ENCODE measurements around the gene RMRP.

The RMRP gene

GRCh38 chr9:35682520-35683315 is 24.9 kb upstream of the RMRP start:
- DNase-seq (ENCODE audit: low read depth) = no peak
- TF ChIP-seq CTCF (IDR thresholded peaks at IDR 0.05; ENCODE audit: insufficient read depth, low read depth, low read length, missing control alignments) = no peak
- H3K4me3 ChIP-seq (ENCODE audit: low read depth, low read length) = no peak overlapping the region

- no peak for TF ChIP-seq CTCF (IDR thresholded peaks at IDR 0.05; ENCODE audit: insufficient read depth, low read depth, low read length, missing control alignments)
- no peak overlapping the region for H3K4me3 ChIP-seq (ENCODE audit: low read depth, low read length)
- DNase-seq (ENCODE audit: low read depth) = no peak
Observed at GRCh38 chr9:35682051-35682450, 24.2 kb upstream of the RMRP start.

- no peak for DNase-seq (ENCODE audit: low read depth)
- TF ChIP-seq CTCF (IDR thresholded peaks at IDR 0.05; ENCODE audit: insufficient read depth, low read depth, low read length, missing control alignments) = no peak
- H3K4me3 ChIP-seq (ENCODE audit: low read depth, low read length) = no peak overlapping the region
Observed at GRCh38 chr9:35681341-35682002, 23.7 kb upstream of the RMRP start.

- no peak for TF ChIP-seq CTCF (IDR thresholded peaks at IDR 0.05; ENCODE audit: insufficient read depth, low read depth, low read length, missing control alignments)
- H3K4me3 ChIP-seq (ENCODE audit: low read depth, low read length) = no peak overlapping the region
- DNase-seq (ENCODE audit: low read depth) = peak; percentile 77
Observed at GRCh38 chr9:35680331-35681105, 22.7 kb upstream of the RMRP start.

- TF ChIP-seq CTCF (IDR thresholded peaks at IDR 0.05; ENCODE audit: insufficient read depth, low read depth, low read length, missing control alignments) = no peak
- no peak overlapping the region for H3K4me3 ChIP-seq (ENCODE audit: low read depth, low read length)
Observed at GRCh38 chr9:35679766-35680330, 22.0 kb upstream of the RMRP start.

GRCh38 chr9:35679091-35679490 is 21.3 kb upstream of the RMRP start:
- no peak overlapping the region for H3K4me3 ChIP-seq (ENCODE audit: low read depth, low read length)
- no peak for TF ChIP-seq CTCF (IDR thresholded peaks at IDR 0.05; ENCODE audit: insufficient read depth, low read depth, low read length, missing control alignments)
- no peak for DNase-seq (ENCODE audit: low read depth)

More at GRCh38 chr9:35679766-35680330, 22.0 kb upstream of the RMRP start:
- DNase-seq (ENCODE audit: low read depth) = no peak
